ENCODE measurements around the gene SIGLEC8.

DNA sequence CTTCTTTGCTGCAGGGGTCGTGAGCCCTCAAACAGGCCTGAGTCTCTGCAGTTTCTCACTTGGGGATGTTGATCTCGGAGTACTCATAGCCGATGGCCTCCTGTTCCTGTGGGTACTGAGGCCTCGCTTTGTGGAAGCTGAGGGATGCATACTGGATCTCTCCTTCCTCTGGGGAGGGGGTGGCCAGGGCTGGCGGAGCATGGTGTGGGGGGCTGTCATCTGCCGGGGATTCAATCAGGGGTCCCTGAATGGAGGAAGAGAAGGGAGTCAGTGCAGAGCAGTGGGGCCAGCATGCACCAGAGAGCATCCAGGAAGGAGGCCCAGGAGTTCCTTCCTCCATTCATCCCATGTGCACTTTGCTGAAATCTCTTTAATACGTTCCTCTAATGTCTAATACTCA is 33.3 kb upstream of the SIGLEC8 start:
- TF ChIP-seq, protein P1, sequence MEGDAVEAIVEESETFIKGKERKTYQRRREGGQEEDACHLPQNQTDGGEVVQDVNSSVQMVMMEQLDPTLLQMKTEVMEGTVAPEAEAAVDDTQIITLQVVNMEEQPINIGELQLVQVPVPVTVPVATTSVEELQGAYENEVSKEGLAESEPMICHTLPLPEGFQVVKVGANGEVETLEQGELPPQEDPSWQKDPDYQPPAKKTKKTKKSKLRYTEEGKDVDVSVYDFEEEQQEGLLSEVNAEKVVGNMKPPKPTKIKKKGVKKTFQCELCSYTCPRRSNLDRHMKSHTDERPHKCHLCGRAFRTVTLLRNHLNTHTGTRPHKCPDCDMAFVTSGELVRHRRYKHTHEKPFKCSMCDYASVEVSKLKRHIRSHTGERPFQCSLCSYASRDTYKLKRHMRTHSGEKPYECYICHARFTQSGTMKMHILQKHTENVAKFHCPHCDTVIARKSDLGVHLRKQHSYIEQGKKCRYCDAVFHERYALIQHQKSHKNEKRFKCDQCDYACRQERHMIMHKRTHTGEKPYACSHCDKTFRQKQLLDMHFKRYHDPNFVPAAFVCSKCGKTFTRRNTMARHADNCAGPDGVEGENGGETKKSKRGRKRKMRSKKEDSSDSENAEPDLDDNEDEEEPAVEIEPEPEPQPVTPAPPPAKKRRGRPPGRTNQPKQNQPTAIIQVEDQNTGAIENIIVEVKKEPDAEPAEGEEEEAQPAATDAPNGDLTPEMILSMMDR (IDR thresholded peaks at IDR 0.05) = no peak
- TF ChIP-seq POLR2A (IDR thresholded peaks at IDR 0.05) = no peak

Measured in right lobe of liver (tissue), 4 donors.